Fibroblast of lung (primary cell): ENCODE measurements around the gene TNK1.

Source experiments
- EZH2 ChIP-seq: IDR thresholded peaks from 2 replicates; pipeline ENCODE4 v1.5.1; 2012; ENCODE audit warnings: low read length, control low read depth, mild to moderate bottlenecking; ENCODE audit errors: missing control alignments
- TF ChIP-seq, protein P1 (sequence below), 2 donors: IDR thresholded peaks in 1 of 2; conservative IDR thresholded peaks in 1 of 2; 1 replicate in 1 of 2; 2 replicates in 1 of 2; pipeline ENCODE4 v1.5.1; 2011 to 2012; ENCODE audit warnings: low read length in 2 of 2, control low read depth in 1 of 2, inconsistent platforms in 1 of 2, low read depth in 1 of 2, mild to moderate bottlenecking in 1 of 2

DNA sequence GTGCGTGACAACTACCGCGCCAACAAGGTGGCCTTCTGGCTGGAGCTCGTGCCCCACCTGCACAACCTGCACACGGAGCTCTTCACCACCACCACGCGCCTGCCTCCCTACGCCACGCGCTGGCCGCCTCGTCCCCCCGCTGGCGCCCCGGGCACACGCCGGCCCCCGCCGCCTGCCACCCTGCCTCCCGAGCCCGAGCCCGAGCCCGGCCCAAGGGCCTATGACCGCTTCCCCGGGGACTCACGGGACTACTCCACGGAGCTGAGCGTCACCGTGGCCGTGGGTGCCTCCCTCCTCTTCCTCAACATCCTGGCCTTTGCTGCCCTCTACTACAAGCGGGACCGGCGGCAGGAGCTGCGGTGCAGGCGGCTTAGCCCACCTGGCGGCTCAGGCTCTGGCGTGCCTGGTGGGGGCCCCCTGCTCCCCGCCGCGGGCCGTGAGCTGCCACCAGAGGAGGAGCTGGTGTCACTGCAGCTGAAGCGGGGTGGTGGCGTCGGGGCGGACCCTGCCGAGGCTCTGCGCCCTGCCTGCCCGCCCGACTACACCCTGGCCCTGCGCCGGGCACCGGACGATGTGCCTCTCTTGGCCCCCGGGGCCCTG is 36.3 kb downstream of the TNK1 start:
- TF ChIP-seq, protein P1, sequence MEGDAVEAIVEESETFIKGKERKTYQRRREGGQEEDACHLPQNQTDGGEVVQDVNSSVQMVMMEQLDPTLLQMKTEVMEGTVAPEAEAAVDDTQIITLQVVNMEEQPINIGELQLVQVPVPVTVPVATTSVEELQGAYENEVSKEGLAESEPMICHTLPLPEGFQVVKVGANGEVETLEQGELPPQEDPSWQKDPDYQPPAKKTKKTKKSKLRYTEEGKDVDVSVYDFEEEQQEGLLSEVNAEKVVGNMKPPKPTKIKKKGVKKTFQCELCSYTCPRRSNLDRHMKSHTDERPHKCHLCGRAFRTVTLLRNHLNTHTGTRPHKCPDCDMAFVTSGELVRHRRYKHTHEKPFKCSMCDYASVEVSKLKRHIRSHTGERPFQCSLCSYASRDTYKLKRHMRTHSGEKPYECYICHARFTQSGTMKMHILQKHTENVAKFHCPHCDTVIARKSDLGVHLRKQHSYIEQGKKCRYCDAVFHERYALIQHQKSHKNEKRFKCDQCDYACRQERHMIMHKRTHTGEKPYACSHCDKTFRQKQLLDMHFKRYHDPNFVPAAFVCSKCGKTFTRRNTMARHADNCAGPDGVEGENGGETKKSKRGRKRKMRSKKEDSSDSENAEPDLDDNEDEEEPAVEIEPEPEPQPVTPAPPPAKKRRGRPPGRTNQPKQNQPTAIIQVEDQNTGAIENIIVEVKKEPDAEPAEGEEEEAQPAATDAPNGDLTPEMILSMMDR (conservative IDR thresholded peaks at IDR 0.05 in 1 of 2, IDR thresholded peaks at IDR 0.05 in 1 of 2; ENCODE audit: low read depth in 1 of 2, low read length in 2 of 2) = no peak
- no peak for TF ChIP-seq EZH2
